Small intestine (tissue), 16 donors: ENCODE data around the gene SCYGR6. TPM values are rescaled to one million over a fixed set of nuclear protein-coding genes. Genes with fewer than 3 reads are reported as not detected.

Experiments used
- DNase-seq, 2 donors: peaks; one replicate each; pipeline versions ENCODE4 v3.0.0 to v3.0.0-alpha.2; 2013
- FAIRE-seq: peaks from 2 replicates; lab custom pipeline; 2012; peaks lifted over from hg19 to GRCh38; lab: Jason Lieb, UNC
- H3K27ac ChIP-seq, 3 donors: one replicate each; pipeline ENCODE4 v1.5.1; 2013; ENCODE audit warnings: low read length in 2 of 3, mild to moderate bottlenecking in 2 of 3, control low read depth in 1 of 3, inconsistent platforms in 1 of 3, low read depth in 1 of 3, moderate library complexity in 1 of 3
- H3K27me3 ChIP-seq, 3 donors: one replicate each; pipeline ENCODE4 v1.6.1; 2013; ENCODE audit warnings: low read length in 3 of 3, inconsistent platforms in 1 of 3; ENCODE audit not compliant: control insufficient read depth in 3 of 3, insufficient read depth in 3 of 3
- H3K36me3 ChIP-seq, 3 donors: one replicate each; pipeline ENCODE4 v1.6.1; 2013; ENCODE audit warnings: low read length in 3 of 3, inconsistent platforms in 1 of 3, low read depth in 1 of 3, mild to moderate bottlenecking in 1 of 3, moderate library complexity in 1 of 3; ENCODE audit not compliant: control insufficient read depth in 3 of 3, insufficient read depth in 2 of 3
- H3K4me1 ChIP-seq, 3 donors: one replicate each; pipeline ENCODE4 v1.6.1; 2013; ENCODE audit warnings: low read length in 2 of 3, inconsistent platforms in 1 of 3, low read depth in 1 of 3, mild to moderate bottlenecking in 1 of 3, moderate library complexity in 1 of 3; ENCODE audit not compliant: control insufficient read depth in 3 of 3, insufficient read depth in 2 of 3
- H3K4me3 ChIP-seq, 3 donors: one replicate each; pipeline ENCODE4 v1.5.1; 2013; ENCODE audit warnings: low read length in 3 of 3, control low read depth in 1 of 3, inconsistent platforms in 1 of 3, low read depth in 1 of 3, mild to moderate bottlenecking in 1 of 3, moderate library complexity in 1 of 3
- H3K9me3 ChIP-seq, 2 donors: one replicate each; pipeline ENCODE4 v1.6.1; 2013; ENCODE audit warnings: low read depth in 1 of 2, low read length in 1 of 2; ENCODE audit not compliant: control insufficient read depth in 2 of 2, insufficient read depth in 1 of 2
- WGBS, 3 donors: extraction: QIAGEN DNeasy Blood & Tissue Kit; methylation state at CpG; one replicate each; pipeline ENCODE4 v1.1.7; 2013; 5-methylcytosine and 5-hydroxymethylcytosine counted together
- long read RNA-seq, 10 donors: transcript quantifications; one replicate each; lab custom pipeline, GENCODE V29; 2026
- polyA plus RNA-seq, 4 donors: library from polyadenylated mRNA; stranded (reverse) in 3 of 4; unstranded in 1 of 4; fragments of 200-250 nt in 3 of 4; fragments of 120-200 nt in 1 of 4; gene quantifications; one replicate each; pipeline versions ENCODE4 v1.2.1 to v1.2.3, GENCODE V29; 2013
- donor health status: healthy with polysubstance abuse.
- donor health status: control.
- donor health status: control.
- donor health status: Bipolar disorder and iron deficiency.
- donor health status: healthy.

Gene SCYGR6
- not detected for polyA plus RNA-seq
- long read RNA-seq, donor 1 = 0 reads
- long read RNA-seq, donor 2 = 0 reads
- long read RNA-seq, donor 3 = 0 reads
- long read RNA-seq, donor 4 = 0 reads
- long read RNA-seq, donor 5 = 0 reads
- long read RNA-seq, donor 6 = 0 reads
- long read RNA-seq, donor 7 = 0 reads
- long read RNA-seq, donor 8 = 0 reads
- long read RNA-seq, donor 9 = 0 reads
- long read RNA-seq, donor 10 = 0 reads

GRCh38 chr2:227724394-227725039 is at the start of gene SCYGR6:
TSS of gene SCYGR6 (minus strand) at chr2:227724757. CDS start at chr2:227724757, 0 bp downstream.
- no peak for DNase-seq
- no peak for FAIRE-seq
- 88 to 91% (median 89%) methylated on average over 14 to 15 of the region's 15 CpGs for WGBS, 3 donors

GRCh38 chr2:227774011-227774624 is 49.6 kb upstream of the SCYGR6 start:
- Histone ChIP-seq H3K27me3 (no peaks in the 10 kb centered on the region), H3K9me3 (no peaks in the 10 kb centered on the region), H3K4me3 (no peak overlapping the region), H3K4me1 (peaks cover 0 to 8% (median 0%) of the 10 kb centered on the region in 3 donors), H3K27ac (no peak overlapping the region), H3K36me3 (no peaks in the 10 kb centered on the region)
- DNase-seq = peak; percentile 29 to 41
- 52 to 74% (median 63%) methylated on average over 15 of the region's 15 CpGs for WGBS, 3 donors
- no peak for FAIRE-seq

More at GRCh38 chr2:227724394-227725039, at the start of gene SCYGR6:
- peaks cover 0 to 28% (median 0%) of the 10 kb centered on the region in 3 donors for H3K4me1 ChIP-seq
- no peak within 1 kb of the TSS for H3K27ac ChIP-seq
- no peaks in the 10 kb centered on the region for H3K9me3 ChIP-seq
- H3K27me3 ChIP-seq = no peaks in the 10 kb centered on the region
- no peaks in the 10 kb centered on the region for H3K36me3 ChIP-seq
- H3K4me3 ChIP-seq = no peak within 1 kb of the TSS

- 62 to 70% (median 65%) methylated on average over 2 of the region's 2 CpGs for WGBS, 3 donors
- no peak overlapping the region for H3K4me3 ChIP-seq
- no peaks in the 10 kb centered on the region for H3K9me3 ChIP-seq
- peaks cover 0 to 8% (median 0%) of the 10 kb centered on the region in 3 donors for H3K4me1 ChIP-seq
- no peak for FAIRE-seq
- H3K27ac ChIP-seq = no peak overlapping the region
- no peaks in the 10 kb centered on the region for H3K27me3 ChIP-seq
- DNase-seq = no peak
- H3K36me3 ChIP-seq = no peaks in the 10 kb centered on the region
These were observed 48.4 kb upstream of the SCYGR6 start for GRCh38 chr2:227772932-227773331.

GRCh38 chr2:227772197-227772661 is 47.7 kb upstream of the SCYGR6 start:
- Histone ChIP-seq H3K27me3 (no peaks in the 10 kb centered on the region), H3K36me3 (no peaks in the 10 kb centered on the region), H3K4me1 (peaks cover 0 to 8% (median 0%) of the 10 kb centered on the region in 3 donors), H3K9me3 (no peaks in the 10 kb centered on the region), H3K4me3 (no peak overlapping the region), H3K27ac (peak overlapping the region in 1 of 3 donors; percentile 1)
- WGBS, 3 donors = 70 to 79% (median 74%) methylated on average over 5 of the region's 5 CpGs
- no peak for DNase-seq
- no peak for FAIRE-seq

- no peak for DNase-seq
- Histone ChIP-seq H3K9me3 (no peaks in the 10 kb centered on the region), H3K27me3 (no peaks in the 10 kb centered on the region), H3K27ac (no peak overlapping the region), H3K4me3 (no peak overlapping the region), H3K4me1 (peaks cover 0 to 5% (median 3%) of the 10 kb centered on the region in 3 donors), H3K36me3 (no peaks in the 10 kb centered on the region)
- WGBS, 3 donors = 93 to 97% (median 97%) methylated on average over 20 to 22 of the region's 22 CpGs
- no peak for FAIRE-seq
These were observed 43.3 kb upstream of the SCYGR6 start for GRCh38 chr2:227767830-227768229.

- H3K36me3 ChIP-seq = no peaks in the 10 kb centered on the region
- no peak for FAIRE-seq
- H3K4me3 ChIP-seq = no peak overlapping the region
- no peaks in the 10 kb centered on the region for H3K27me3 ChIP-seq
- peak; percentile 85 to 88 for DNase-seq
- H3K9me3 ChIP-seq = no peaks in the 10 kb centered on the region
- 11 to 20% (median 14%) methylated on average over 11 of the region's 11 CpGs for WGBS, 3 donors
- peak overlapping the region in 1 of 3 donors; percentile 36 for H3K27ac ChIP-seq
- peaks cover 0 to 13% (median 5%) of the 10 kb centered on the region in 3 donors for H3K4me1 ChIP-seq
These were observed 41.9 kb upstream of the SCYGR6 start for GRCh38 chr2:227766373-227766883.

GRCh38 chr2:227765788-227766372 is 41.3 kb upstream of the SCYGR6 start:
- no peaks in the 10 kb centered on the region for H3K27me3 ChIP-seq
- no peak for FAIRE-seq
- no peak overlapping the region for H3K4me3 ChIP-seq
- H3K27ac ChIP-seq = peak overlapping the region in 2 of 3 donors; percentile 24 to 36
- 20 to 48% (median 34%) methylated on average over 4 of the region's 4 CpGs for WGBS, 3 donors
- peaks cover 0 to 18% (median 8%) of the 10 kb centered on the region in 3 donors for H3K4me1 ChIP-seq
- DNase-seq = no peak
- H3K9me3 ChIP-seq = no peaks in the 10 kb centered on the region
- no peaks in the 10 kb centered on the region for H3K36me3 ChIP-seq
